LNCaP clone FGC (cell line): Measurements from ENCODE around the gene PAQR5.

Experiments used
- DNase-seq: peaks from one replicate; pipeline ENCODE4 v3.0.0-alpha.2; 2011; ENCODE audit warnings: low read depth
- H3K4me3 ChIP-seq: 2 replicates; pipeline ENCODE4 v1.5.1; 2011; ENCODE audit warnings: mild to moderate bottlenecking, low read depth, low read length, control low read depth
- TF ChIP-seq, protein P1 (sequence below): IDR thresholded peaks from 2 replicates; pipeline ENCODE4 v1.5.1; 2012; ENCODE audit warnings: mild to moderate bottlenecking; ENCODE audit not compliant: control insufficient read depth, insufficient read depth; ENCODE audit errors: extremely low read depth

Gene PAQR5

DNA sequence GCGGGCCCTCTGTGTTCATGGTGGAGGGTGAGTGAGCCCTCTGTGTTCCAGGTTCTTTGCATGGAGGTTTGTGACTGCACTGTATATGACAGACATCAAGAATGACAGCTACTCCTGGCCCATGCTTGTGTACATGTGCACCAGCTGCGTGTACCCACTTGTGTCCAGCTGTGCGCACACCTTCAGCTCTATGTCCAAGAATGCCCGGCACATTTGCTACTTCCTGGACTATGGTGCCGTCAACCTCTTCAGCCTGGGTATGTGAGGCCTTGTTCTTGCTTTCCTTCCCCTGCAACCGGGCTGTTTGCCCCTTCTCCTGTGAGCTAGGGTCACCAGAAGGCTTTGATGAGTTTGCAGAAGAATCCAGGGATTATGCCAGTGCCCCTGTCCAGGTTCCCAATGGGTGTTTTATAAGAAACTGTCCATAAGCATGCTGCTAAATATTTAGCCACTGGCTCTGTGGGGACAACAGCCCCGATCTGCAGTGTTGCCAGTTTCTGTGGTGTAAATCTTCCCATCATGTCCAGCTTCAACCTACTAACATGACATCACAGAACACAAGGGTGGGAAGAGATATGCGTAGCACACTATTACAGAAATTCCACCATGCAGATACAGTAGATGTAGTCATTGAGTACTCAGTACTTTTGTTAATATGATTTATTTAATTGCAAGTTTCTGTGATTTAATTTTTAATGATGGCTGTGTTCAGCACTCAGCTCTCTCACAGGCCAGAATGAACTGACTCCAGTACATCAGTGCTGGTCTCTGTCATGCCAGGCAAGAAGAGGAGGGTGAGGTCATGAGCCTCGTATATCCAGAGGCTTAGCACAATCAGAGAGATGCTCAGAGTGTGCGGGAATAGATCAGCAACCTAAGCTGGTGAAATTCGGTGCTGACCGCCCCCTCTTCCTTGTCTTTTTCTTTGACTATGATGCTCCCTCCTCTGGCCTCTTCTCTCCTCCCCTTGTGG is 86.2 kb downstream of the PAQR5 start:
- TF ChIP-seq, protein P1, sequence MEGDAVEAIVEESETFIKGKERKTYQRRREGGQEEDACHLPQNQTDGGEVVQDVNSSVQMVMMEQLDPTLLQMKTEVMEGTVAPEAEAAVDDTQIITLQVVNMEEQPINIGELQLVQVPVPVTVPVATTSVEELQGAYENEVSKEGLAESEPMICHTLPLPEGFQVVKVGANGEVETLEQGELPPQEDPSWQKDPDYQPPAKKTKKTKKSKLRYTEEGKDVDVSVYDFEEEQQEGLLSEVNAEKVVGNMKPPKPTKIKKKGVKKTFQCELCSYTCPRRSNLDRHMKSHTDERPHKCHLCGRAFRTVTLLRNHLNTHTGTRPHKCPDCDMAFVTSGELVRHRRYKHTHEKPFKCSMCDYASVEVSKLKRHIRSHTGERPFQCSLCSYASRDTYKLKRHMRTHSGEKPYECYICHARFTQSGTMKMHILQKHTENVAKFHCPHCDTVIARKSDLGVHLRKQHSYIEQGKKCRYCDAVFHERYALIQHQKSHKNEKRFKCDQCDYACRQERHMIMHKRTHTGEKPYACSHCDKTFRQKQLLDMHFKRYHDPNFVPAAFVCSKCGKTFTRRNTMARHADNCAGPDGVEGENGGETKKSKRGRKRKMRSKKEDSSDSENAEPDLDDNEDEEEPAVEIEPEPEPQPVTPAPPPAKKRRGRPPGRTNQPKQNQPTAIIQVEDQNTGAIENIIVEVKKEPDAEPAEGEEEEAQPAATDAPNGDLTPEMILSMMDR: no peak
- no peak for DNase-seq
- H3K4me3 ChIP-seq: no peak overlapping the region

DNA sequence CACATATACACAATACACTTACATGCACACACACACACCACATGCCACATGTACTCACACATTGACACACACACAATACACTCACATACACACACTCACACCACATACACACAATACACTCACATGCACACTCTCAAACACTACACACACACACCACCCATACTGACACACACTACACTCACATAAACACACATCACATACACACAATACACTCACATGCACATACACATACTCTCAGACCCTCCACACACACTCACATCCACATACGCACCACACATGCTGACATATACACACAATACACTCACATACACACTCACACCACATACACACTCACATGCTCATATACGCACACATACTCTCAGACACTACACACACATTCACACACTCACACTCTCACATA is 87.1 kb downstream of the PAQR5 start:
- no peak for DNase-seq
- TF ChIP-seq, protein P1: no peak

DNA sequence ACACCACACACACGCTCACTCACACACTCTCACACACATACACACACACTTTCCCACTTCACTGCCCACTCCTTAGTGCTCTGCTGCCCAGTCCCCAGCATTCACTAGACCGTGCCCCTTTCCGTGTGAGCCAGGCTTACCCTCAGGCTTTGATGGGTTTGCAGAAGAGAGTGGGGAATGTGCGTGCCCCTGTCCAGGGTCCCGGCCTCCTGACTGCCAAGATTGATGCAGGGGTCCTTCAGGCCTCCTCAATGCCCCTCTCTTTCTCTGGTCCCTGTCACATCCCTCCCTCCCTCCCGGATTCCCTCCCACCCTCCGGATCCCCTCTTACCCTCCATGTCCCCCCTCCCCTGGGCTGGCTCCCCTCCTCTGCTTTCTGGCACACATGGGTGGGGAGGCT is 87.6 kb downstream of the PAQR5 start:
- H3K4me3 ChIP-seq: no peak overlapping the region
- DNase-seq: no peak
- TF ChIP-seq, protein P1: no peak

More for the DNA sequence above, 87.1 kb downstream of the PAQR5 start:
- H3K4me3 ChIP-seq: no peak overlapping the region

DNA sequence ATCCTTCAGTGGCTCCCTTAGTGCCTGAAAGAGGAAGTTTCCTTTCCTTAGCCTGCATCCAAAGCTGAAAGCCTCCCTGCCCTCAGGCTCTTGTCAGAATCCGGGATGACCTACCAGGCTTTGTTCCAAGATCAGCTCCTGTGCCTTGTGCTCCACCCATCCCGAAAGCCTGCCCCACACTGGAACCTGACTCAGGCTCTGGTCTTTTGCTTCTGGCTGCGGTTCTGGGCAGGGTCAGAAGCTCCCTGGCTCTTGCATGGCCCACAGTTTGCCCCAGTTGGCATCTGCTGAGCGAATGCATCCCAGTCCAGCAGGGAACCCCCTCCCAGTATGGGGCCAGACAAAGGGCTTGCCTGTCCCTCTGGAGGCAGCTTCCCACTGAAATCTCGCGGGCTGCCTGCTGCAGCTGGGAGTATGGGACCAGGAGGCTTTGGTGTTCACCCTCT is 89.6 kb downstream of the PAQR5 start:
- H3K4me3 ChIP-seq: no peak overlapping the region
- peak; percentile 67 for DNase-seq
- TF ChIP-seq, protein P1: no peak

DNA sequence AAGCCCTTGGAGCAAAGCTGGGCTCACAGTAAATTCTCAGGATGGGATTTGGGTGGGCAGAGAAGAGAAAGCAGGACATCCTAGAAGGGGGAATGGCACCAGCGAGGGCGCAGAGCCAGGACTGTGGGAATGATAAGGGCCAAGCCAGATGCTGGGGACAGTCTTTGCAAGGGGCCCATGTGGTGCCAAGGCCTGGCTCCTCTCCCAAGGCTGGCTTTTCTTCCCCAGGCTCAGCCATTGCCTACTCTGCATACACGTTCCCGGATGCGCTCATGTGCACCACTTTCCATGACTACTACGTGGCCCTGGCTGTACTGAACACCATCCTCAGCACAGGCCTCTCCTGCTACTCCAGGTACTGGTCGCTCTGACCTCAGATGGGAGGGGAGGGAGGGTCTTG is 90.7 kb downstream of the PAQR5 start:
- TF ChIP-seq, protein P1: no peak
- DNase-seq: no peak
- no peak overlapping the region for H3K4me3 ChIP-seq

DNA sequence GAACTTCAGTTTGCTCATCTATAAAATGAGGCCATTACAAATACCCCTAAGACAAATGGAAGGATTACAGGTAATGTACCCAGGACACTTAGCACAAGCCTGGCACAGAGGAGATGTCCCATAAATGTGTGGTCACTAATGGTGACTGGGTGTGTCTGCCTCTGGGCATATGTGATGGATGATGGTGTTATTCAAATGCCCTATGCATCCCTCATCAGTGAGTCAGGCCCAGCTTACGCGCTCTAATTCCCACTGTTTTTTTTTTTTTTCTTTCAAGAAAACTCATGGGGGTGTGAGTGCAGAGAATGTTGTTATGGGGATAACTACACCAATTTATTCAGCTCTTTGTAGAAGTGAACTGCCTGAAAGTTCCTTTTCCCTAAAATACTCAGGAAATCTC is 91.9 kb downstream of the PAQR5 start:
- TF ChIP-seq, protein P1: no peak
- no peak for DNase-seq
- H3K4me3 ChIP-seq: no peak overlapping the region
